ENCODE results near the gene PPP2R1B. TPM values are rescaled to one million over a fixed set of nuclear protein-coding genes. Genes with fewer than 3 reads are reported as not detected.

PPP2R1B gene
- total RNA-seq, 2 donors from 2014 or later: 45.9 to 57.0 TPM

DNA sequence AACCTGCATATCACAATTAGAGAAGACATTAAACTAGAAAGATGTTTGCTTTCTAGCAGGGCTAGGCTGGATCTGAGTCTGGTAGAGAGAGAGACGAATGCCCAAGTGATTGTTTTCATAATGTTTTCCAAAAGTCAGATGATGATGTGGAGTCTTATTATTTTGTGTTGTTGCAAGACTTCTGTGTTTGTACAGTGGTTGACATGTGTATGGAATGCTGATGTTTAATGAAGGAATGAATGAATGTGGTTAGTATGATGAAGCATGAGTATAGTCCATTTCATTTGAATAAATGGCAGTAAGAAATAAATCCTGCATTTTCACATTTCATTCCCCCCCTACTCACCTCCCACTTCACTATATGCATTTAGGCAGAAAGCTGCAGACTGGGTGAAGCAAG is 69.6 kb downstream of the PPP2R1B start:
- Histone ChIP-seq H3K4me1 (no peaks in the 10 kb centered on the region), H3K9ac (ENCODE audit: low read depth in 2 of 2, low read length in 2 of 2) (no peak overlapping the region)
- intact Hi-C loops (cut with DNase I): no loop called here

DNA sequence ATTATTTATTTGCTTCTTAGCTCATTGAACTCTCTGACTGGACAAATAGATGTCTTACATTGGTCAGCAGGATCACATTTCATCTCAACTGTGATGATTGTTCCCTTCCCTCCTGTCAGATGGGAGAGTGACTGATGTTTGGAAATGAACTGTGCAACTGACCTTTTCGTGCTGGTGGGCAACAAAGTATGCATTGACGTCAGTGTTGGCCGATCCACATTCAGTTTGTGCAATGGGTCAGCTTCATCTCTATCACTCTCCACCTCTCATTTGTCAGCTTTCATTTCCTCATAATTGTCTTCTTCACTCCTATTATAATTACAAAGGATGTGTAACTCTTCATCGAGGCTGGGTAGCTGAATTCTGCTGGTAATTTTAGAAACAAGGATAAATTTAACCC is 71.3 kb downstream of the PPP2R1B start:
- H3K9me3 ChIP-seq: no peaks in the 10 kb centered on the region
- H3K4me3 ChIP-seq: no peak overlapping the region
- H3K36me3 ChIP-seq: no peaks in the 10 kb centered on the region
- H3K27ac ChIP-seq: no peak overlapping the region
- H3K27me3 ChIP-seq: no peaks in the 10 kb centered on the region
- TF ChIP-seq CTCF (IDR thresholded peaks at IDR 0.05): no peak
- no peak overlapping the region for H3K9ac ChIP-seq (ENCODE audit: low read depth in 2 of 2, low read length in 2 of 2)
- intact Hi-C loops (cut with DNase I): no loop called here
- H3K4me1 ChIP-seq: no peaks in the 10 kb centered on the region
- DNase-seq: no peak

More for the DNA sequence above, 69.6 kb downstream of the PPP2R1B start:
- no peaks in the 10 kb centered on the region for H3K36me3 ChIP-seq
- H3K9me3 ChIP-seq: no peaks in the 10 kb centered on the region
- no peak for DNase-seq
- no peak overlapping the region for H3K4me3 ChIP-seq
- no peak for TF ChIP-seq CTCF (IDR thresholded peaks at IDR 0.05)
- no peak overlapping the region for H3K27ac ChIP-seq
- no peaks in the 10 kb centered on the region for H3K27me3 ChIP-seq

DNA sequence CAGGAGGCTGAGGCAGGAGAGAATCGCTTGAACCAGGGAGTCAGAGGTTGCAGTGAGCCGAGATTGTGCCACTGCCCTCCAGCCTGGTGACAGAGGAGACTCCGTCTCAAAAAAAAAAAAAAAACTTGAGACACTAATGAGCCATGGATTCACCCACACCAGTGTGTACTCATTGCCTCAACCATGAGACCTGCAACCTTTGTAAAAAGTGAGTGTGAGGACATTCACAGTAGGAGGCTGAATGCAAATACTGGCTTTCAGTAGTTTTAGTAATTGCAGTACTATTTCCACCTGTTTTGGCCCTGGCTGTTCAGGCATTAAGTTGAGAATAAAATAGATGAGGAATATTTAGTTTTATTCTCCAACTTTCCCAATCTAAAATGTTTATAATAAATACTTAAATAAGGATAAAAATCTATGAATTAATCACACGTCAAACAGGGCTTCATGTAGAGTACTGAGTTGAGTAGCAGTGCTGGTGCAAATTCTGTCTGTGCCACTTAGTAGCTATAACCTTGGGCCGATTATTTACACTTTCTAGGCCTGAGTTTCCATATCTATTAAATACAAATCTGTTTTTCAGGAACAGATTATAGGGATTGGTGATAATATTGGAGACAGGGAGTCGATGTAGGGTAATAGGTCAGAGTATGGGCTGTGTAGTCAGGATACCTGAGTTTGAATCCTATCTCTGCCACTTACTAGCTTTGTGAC is 72.8 kb downstream of the PPP2R1B start:
- H3K4me1 ChIP-seq: no peaks in the 10 kb centered on the region
- intact Hi-C loops (cut with DNase I): no loop called here
- no peak for DNase-seq
- H3K36me3 ChIP-seq: peaks cover 5% of the 10 kb centered on the region
- TF ChIP-seq CTCF (IDR thresholded peaks at IDR 0.05): no peak
- H3K4me3 ChIP-seq: no peak overlapping the region
- H3K9me3 ChIP-seq: no peaks in the 10 kb centered on the region
- no peak overlapping the region for H3K27ac ChIP-seq
- H3K27me3 ChIP-seq: no peaks in the 10 kb centered on the region
- no peak overlapping the region for H3K9ac ChIP-seq (ENCODE audit: low read depth in 2 of 2, low read length in 2 of 2)

- H3K36me3 ChIP-seq: peaks cover 5% of the 10 kb centered on the region
- no peak overlapping the region for H3K27ac ChIP-seq
- no peak overlapping the region for H3K4me3 ChIP-seq
- no peaks in the 10 kb centered on the region for H3K4me1 ChIP-seq
- no peak for TF ChIP-seq CTCF (IDR thresholded peaks at IDR 0.05)
- intact Hi-C loops (cut with DNase I): no loop called here
- no peaks in the 10 kb centered on the region for H3K9me3 ChIP-seq
- no peak overlapping the region for H3K9ac ChIP-seq (ENCODE audit: low read depth in 2 of 2, low read length in 2 of 2)
- no peak for DNase-seq
- no peaks in the 10 kb centered on the region for H3K27me3 ChIP-seq
These were observed 74.4 kb downstream of the PPP2R1B start for GRCh38 chr11:111691741-111692140.

DNA sequence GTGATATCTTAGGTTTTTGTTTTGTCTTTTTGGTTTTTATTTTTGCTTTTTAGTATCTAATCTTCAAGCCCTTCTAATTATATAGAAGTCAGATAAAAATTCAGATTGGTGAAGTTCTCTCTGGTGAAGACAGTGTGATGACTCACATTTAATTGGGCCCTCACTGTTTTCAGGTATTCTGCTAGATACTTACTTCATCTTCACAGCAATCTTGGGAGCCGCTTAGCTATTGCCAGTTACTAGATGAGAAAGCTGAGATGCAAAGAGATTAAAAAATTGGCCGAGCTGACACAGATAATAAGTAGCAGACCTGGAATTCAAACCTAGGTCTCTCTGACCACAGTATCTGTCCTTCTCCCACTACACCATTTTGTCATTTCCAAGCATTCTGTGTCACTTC is 75.0 kb downstream of the PPP2R1B start:
- H3K27ac ChIP-seq: no peak overlapping the region
- H3K9me3 ChIP-seq: no peaks in the 10 kb centered on the region
- H3K36me3 ChIP-seq: peaks cover 5% of the 10 kb centered on the region
- intact Hi-C loops (cut with DNase I): no loop called here
- TF ChIP-seq CTCF (IDR thresholded peaks at IDR 0.05): no peak
- no peak overlapping the region for H3K9ac ChIP-seq (ENCODE audit: low read depth in 2 of 2, low read length in 2 of 2)
- H3K4me3 ChIP-seq: no peak overlapping the region
- no peaks in the 10 kb centered on the region for H3K4me1 ChIP-seq
- no peak for DNase-seq
- H3K27me3 ChIP-seq: no peaks in the 10 kb centered on the region

Data from colonic mucosa (tissue), 4 donors.